ENCODE data around the gene PDGFD.

PDGFD gene

GRCh38 chr11:103906291-103906867 is 257.6 kb downstream of the PDGFD start:
- no peak for ATAC-seq

DNA sequence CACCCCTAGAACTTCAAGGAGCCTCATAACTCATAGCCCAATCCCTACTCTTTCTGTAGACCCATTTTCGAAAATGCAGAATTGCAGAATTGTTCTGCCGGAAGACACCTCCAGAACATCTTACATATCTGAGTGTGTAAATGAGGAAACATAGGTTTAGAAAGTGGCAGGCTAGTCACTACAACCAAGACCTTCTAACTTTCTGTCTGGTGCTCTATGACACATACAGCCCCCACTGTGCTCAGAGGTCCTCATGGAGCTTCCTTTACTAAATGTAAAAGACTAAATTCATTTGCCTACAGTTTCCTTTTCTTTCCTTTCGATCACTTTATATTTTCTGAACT is 259.7 kb downstream of the PDGFD start:
- no peak for ATAC-seq

- no peak for ATAC-seq
Observed at GRCh38 chr11:103903621-103904323, 260.2 kb downstream of the PDGFD start.

GRCh38 chr11:103902994-103903393 is 261.0 kb downstream of the PDGFD start:
- ATAC-seq, result no peak

DNA sequence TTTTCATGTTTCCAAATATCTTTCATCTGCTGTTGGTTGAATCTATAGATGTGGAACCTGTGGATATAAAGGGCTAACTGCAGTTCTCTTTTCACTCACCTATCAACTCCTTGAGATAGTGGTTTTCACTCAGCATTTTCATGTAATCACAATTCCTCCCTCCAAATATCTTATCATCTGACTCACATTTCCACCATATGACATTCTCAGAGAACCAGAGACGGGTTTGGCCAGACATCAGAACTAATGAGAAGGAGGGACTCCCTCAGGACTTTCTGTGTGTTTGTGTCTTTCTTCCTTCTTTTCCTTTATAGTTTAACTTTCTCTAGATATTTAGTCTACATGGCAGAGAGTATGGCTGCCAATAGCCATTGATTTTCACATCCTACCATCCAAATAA is 262.3 kb downstream of the PDGFD start:
- ATAC-seq, result no peak

DNA sequence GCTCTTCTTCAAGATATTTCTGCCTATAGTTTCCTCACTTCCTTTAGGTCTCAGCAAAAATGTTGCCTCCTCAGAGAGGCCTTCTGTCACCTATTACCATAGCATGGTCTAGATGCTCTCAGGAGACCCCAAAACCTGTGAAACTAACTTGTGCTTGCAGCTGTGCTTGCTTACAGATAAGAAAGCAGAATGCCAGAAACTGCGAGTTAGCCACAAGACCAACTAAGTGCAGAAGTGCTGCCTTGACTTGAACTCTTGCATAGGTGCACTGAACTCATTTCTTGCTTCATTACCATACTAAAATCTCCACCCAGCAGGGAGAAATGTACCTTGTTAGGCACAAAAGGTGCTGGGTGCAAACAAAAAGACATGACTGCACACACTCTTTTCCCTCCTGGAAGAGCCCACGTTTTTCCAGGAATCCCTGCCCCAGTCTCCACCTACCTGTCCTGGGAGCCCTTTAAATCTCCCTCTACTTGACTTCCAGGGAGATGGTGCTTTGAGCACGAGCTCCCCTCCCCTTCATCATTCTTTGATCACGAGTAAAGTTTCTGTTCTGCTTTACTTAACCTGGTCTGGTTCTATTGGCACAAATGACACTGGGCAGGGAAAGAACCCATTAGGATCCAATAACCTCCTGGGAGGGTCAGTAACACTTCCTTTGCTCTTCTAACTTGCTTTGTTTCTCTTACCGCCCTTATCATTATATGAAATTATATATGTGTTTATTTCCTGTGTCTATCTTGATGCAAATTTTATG is 265.2 kb downstream of the PDGFD start:
- ATAC-seq, result no peak

DNA sequence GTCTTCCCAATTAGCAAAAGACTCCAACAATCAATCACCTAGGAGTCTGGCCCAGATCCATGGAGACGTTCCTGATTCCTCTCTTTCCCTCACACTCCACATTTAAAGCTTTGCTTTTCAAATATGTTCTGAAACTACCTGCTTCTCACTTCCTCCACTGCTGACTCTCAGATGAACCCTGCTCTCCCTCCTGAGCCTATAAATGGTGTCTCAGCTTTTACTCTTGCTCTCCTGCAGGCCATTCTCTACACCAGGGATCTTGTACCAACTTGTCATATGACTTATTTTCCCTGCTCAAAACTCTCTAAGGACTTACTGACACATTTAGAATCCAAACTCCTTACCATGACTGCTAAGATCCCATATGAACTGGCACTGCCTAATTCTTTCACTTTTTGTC is 265.9 kb downstream of the PDGFD start:
- no peak for ATAC-seq

- ATAC-seq, result no peak
Observed at GRCh38 chr11:103897160-103897936, 266.6 kb downstream of the PDGFD start.

DNA sequence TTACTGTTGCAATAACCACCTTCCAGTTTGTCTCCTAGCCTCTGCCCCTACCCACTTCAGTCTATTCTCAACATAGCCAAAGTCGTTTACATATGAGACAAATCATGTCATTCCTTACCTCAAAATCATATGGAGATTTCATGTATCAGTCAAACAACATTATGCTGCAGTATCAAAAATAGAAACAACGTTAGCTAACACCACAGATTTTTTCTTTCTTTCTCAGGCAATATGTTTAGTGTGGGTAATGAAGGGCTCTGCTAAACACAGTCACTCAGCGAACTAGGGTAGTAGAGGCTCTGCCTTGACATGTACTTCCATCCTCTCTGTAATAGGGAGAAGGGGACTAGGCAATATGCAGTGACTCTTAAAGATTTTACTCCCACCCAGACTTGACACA is 268.8 kb downstream of the PDGFD start:
- no peak for ATAC-seq

DNA sequence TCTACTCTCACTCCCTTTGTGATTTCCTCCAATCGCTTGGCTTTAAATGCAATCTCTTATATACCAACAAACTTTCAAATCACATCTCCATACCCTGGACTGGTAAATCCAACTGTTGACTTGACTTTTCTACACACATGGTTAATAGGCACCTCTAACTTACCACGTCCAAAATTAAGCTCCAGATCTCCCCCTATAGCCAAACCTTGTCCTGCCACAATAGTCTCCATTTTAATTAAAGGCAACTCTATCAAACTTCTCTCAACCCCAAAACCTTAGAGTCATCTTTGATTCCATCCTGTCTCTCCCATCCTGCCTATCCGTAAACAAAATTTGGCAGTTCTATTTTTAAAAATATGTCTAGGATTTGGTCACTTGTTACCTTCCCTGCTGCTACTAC is 269.3 kb downstream of the PDGFD start:
- ATAC-seq, result no peak

GRCh38 chr11:103894034-103894433 is 269.9 kb downstream of the PDGFD start:
- no peak for ATAC-seq

DNA sequence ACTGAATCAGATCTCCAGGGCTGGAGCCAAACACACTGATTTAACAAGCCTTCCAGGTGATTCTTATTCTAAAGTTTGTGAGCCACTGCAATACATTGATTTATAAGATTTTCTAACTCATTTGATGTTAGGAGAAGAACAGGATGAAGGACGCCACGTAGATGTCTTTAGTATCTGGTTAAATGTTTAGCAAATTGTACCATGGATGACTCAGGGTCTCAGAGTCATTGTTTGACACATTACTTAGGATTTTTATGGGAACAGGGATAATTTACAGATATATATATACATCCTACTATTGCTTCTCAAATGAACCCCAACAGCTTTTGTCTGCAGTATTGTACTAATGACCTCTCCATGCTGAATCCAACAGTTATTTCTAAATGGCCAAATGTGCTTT is 270.6 kb downstream of the PDGFD start:
- no peak for ATAC-seq

- no peak for ATAC-seq
Observed at GRCh38 chr11:103892603-103893002, 271.3 kb downstream of the PDGFD start.

DNA sequence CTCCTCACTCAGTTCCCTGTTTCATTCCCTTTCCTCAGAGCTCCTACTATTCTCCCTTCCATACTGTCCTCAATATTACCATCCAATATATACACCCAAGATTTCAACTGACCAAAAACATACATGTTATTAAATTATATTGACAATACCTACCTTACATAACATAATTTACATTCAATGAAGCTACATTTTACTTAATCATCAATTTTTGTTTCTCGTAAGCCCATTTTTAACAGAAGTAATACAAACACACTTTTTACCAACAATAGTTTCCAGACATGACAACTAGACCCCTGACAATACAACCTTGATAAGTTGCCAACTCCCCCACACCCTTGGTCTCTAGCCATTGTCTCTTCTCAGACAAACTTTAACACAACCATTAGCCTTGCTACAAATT is 273.3 kb downstream of the PDGFD start:
- ATAC-seq, result no peak

DNA sequence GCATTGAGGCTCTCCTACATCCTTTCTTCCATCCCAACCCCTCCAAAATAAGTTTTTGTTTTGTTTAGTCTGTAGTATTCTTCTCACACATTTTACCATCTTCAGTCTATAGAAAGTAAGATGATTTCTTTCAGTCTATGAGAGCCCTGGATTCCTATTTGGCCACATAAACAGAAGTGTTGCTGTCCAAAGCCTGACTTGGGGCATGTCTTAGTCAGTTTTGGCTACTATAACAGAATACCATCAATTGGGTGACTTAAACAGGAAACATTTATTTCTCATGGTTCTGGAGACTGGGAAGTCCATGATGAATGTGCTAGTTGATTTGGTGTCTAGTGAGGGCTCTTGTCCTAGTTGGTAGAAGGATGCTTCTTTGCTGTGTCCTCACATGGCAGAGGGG is 274.3 kb downstream of the PDGFD start:
- ATAC-seq, result no peak

DNA sequence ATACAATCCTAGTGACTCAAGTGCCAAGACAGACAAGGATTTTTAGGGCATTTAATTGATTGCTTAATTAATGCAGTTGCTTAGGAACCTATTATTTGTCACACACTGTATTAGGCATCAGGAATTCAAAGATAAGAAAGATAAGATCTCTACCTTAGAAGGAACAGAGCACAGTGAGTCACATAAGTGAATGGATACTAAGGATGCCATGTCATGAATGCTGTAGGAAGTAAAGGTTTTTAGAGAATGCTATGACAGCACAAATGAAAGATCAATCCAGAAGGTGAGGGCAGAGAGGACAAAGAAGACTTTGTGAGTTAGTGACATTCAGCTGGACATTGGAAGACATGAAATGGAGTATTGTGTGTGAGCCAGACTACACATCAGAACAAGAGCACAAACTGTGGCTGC is 275.4 kb downstream of the PDGFD start:
- ATAC-seq, result no peak

- no peak for ATAC-seq
Observed at GRCh38 chr11:103887001-103887658, 276.8 kb downstream of the PDGFD start.

DNA sequence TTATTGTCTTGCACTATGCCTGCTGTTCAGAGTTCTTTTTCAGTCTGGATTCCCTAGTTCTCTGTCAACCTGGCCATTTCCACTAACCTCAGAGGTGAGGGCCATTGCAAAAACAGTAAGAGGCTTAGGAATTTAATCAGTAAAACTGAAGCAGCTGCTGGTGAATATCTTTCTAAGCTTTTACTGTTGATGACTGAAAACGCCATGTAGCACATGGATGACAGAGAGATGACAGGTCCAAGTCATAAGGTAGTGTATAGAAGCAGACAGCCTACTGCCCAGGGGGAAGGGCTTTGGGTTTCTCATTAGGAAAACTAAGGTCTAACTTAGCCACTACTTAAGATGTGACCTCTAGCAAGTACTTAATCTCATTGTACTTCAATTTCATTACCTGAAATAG is 280.1 kb downstream of the PDGFD start:
- ATAC-seq, result no peak

DNA sequence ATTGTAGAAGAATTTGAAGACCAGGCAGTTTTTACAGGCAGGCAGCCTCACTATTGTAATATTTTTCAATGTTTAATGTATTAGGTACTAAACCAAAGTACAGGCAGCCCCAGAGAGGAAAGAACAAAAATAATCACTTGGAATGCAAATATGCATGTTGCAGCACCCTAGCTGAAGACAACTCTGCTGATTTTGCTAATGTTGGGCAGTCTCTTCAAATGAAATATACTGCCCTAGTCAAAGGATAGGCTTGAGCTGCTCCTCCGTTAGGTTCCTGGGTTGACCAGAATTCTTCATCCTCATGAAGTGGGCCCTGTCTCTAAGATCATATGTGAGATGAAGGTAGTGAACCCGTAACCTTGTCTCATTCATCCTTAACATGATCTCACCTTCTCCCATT is 280.7 kb downstream of the PDGFD start:
- no peak for ATAC-seq

DNA sequence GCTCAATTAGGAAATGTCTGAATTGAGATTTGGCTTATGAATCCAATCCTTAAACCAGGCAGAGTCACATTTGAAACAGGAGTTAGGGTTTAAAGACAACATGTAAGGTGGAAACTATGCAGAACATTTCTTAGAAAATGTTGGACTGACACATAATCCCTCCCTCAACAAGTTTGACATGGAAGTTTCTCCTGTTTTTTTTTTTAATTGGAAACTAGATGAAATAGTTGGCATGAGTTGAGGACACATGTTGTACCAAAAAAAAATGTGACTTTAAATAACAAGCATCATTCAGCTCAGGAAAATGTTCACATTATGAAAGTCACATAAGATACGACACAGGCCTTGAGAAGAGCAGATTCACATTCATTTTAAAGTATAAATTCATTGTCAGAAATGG is 282.4 kb downstream of the PDGFD start:
- no peak for ATAC-seq

DNA sequence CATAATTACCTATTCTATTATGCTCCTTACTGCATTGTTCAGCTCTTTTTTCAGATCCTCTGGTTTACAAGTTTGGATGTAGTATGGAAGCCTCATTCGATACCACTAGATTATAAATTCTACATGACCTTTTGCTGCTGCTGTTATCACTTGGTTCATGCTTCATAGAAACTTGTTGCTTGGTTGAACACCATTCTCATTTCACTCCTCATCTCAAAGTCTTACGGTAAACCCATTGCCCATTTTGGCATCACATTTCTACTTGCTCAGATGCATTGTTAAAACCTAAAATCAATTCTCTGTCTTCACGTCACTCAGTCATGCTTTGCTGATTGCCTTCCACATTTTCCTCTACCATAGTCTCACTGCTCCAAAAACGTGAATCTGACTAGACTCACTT is 283.0 kb downstream of the PDGFD start:
- ATAC-seq, result no peak

GRCh38 chr11:103878646-103879045 is 285.3 kb downstream of the PDGFD start:
- ATAC-seq, result no peak

DNA sequence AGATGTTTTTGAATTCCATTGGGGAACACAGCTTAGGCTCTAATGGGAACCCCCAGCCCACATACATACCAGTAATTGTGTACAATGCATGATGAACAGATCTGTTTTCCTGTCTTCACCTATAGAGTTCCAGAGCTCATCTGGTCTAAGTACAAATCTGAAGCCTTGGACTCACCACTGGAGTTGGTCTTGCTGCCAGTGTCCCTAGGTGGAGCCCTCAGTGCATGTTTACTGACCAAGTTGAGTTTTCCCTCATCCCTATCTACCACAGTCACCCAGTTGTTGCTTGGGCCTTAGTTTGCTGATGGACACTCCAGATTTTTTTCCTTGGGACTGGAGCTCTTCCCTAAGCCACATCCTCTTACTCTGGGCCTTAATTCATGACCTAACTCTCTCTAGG is 286.7 kb downstream of the PDGFD start:
- no peak for ATAC-seq
